K562 (cell line): ENCODE measurements around the gene TBC1D2B. TPM values are rescaled to one million over a fixed set of nuclear protein-coding genes. Genes with fewer than 3 reads are reported as not detected.

Source experiments
- ATAC-seq: fragments of 200-7000 bp; cut with Tn5 transposase; 3 replicates; pipeline ENCODE4 v1.9.1; 2020; ENCODE audit warnings: moderate library complexity
- BruUV-seq: library from RNA; stranded (reverse); fragments of 400-500 nt; replicated peaks from 2 replicates; lab custom pipeline; 2021; lab: Mats Ljungman, UMichigan
- CTCF ChIA-PET: fragments of 300-600 bp; formaldehyde crosslinking; extraction: SDS; loops from one replicate; lab custom pipeline; 2021; ENCODE audit warnings: low intra/inter-chr PET ratio; lab: Yijun Ruan, JAX
- POLR2A ChIA-PET: fragments of 300-600, 350-650 bp; sonication (Branson Sonifier 250); formaldehyde crosslinking; extraction: SDS; loops from one replicate; lab custom pipeline; 2021; ENCODE audit warnings: antibody characterized with exemption, inconsistent platforms; lab: Yijun Ruan, JAX
- DNase-seq, 4 experiments: peaks; one replicate each; pipeline versions ENCODE4 v3.0.0 to v3.0.0-alpha.2; 2011 to 2018; ENCODE audit warnings: low spot score in 3 of 4, mixed read lengths in 3 of 4; ENCODE audit errors: extremely low read depth in 1 of 4
- FAIRE-seq: peaks from 2 replicates; lab custom pipeline; 2011; peaks lifted over from hg19 to GRCh38; lab: Jason Lieb, UNC
- H2AFZ ChIP-seq: 2 replicates; pipeline ENCODE4 v1.6.0; 2011; ENCODE audit warnings: low read depth, low read length, control low read depth, inconsistent platforms
- H3K27ac ChIP-seq: fragments of 200-600 bp; 3 replicates; pipeline ENCODE4 v1.8.0; 2011; ENCODE audit warnings: low read depth, mild to moderate bottlenecking, control low read depth, inconsistent platforms, low read length, moderate library complexity, mixed read lengths; ENCODE audit errors: extremely low read depth
- H3K27me3 ChIP-seq, 2 experiments: fragments of 300-600 bp in 1 of 2; 2 replicates in 1 of 2; 3 replicates in 1 of 2; pipeline versions ENCODE4 v1.6.0 to v1.8.0; 2011; ENCODE audit warnings: inconsistent platforms in 2 of 2, low read length in 2 of 2, mild to moderate bottlenecking in 1 of 2, mixed read lengths in 1 of 2, moderate library complexity in 1 of 2; ENCODE audit not compliant: control insufficient read depth in 2 of 2, insufficient read depth in 2 of 2
- H3K36me3 ChIP-seq: fragments of 300-600 bp; 3 replicates; pipeline ENCODE4 v1.8.0; 2011; ENCODE audit warnings: mild to moderate bottlenecking, low read length, inconsistent platforms; ENCODE audit not compliant: control insufficient read depth, insufficient read depth
- H3K4me1 ChIP-seq, 2 experiments: fragments of 200-600 bp in 1 of 2; replicated peaks in 1 of 2; 2 replicates in 1 of 2; 3 replicates in 1 of 2; pipeline versions ENCODE4 v1.5.1 to v1.8.0; 2011; ENCODE audit warnings: inconsistent platforms in 2 of 2, low read length in 2 of 2, mild to moderate bottlenecking in 1 of 2, mixed read lengths in 1 of 2, moderate library complexity in 1 of 2; ENCODE audit not compliant: control insufficient read depth in 2 of 2, insufficient read depth in 2 of 2
- H3K4me2 ChIP-seq: 2 replicates; pipeline ENCODE4 v1.6.1; 2011; ENCODE audit warnings: low read length, control low read depth, inconsistent platforms, mixed read lengths; ENCODE audit not compliant: insufficient read depth
- H3K4me3 ChIP-seq: fragments of 200-600 bp; sonication (generic), shearing (Covaris generic); 2 replicates; pipeline ENCODE4 v1.5.1; 2016; ENCODE audit warnings: control low read depth, inconsistent platforms
- H3K79me2 ChIP-seq: fragments of 200-600 bp; 3 replicates; pipeline ENCODE4 v1.8.0; 2011; ENCODE audit warnings: low read length, inconsistent platforms; ENCODE audit not compliant: control insufficient read depth, insufficient read depth
- H3K9ac ChIP-seq, 2 experiments: 2 replicates each; pipeline versions ENCODE4 v1.6.0 to v1.6.1; 2011; ENCODE audit warnings: low read depth in 2 of 2, low read length in 2 of 2, control low read depth in 1 of 2, inconsistent platforms in 1 of 2, mild to moderate bottlenecking in 1 of 2, mixed read lengths in 1 of 2; ENCODE audit not compliant: insufficient read depth in 1 of 2
- H3K9me1 ChIP-seq: one replicate; pipeline ENCODE4 v1.6.0; 2011; ENCODE audit warnings: inconsistent platforms, mild to moderate bottlenecking, low read length, moderate library complexity; ENCODE audit not compliant: control insufficient read depth, insufficient read depth
- H3K9me3 ChIP-seq: replicated peaks from 2 replicates; pipeline ENCODE4 v1.5.1; 2011; ENCODE audit warnings: low read depth, low read length, inconsistent platforms; ENCODE audit not compliant: control insufficient read depth, insufficient read depth
- H4K20me1 ChIP-seq: replicated peaks from 2 replicates; pipeline ENCODE4 v1.6.1; 2011; ENCODE audit warnings: low read length, inconsistent platforms, mixed read lengths; ENCODE audit not compliant: control insufficient read depth, insufficient read depth
- C11orf30 ChIP-seq: fragments of 450-650 bp; IDR thresholded peaks from 2 replicates; pipeline ENCODE4 v1.6.1; 2016; ENCODE audit warnings: low read depth, mild to moderate bottlenecking
- RBM22 ChIP-seq: fragments of 200-400 bp; formaldehyde crosslinking; IDR thresholded peaks from 2 replicates; pipeline ENCODE4 v1.6.1; 2018; ENCODE audit warnings: low read length, low read depth; ENCODE audit not compliant: poor library complexity, severe bottlenecking
- ZNF316 ChIP-seq: fragments of 450-650 bp; IDR thresholded peaks from 2 replicates; pipeline ENCODE4 v1.6.1; 2016
- WGBS: fragments of 100-300 bp; shearing (Covaris generic); methylation state at CpG from one replicate; pipeline ENCODE4 v1.1.6; 2016; ENCODE audit warnings: low coverage, mixed read lengths; ENCODE audit not compliant: insufficient coverage; ENCODE audit errors: missing lambda C conversion rate; 5-methylcytosine and 5-hydroxymethylcytosine counted together
- in situ Hi-C: fragments of 300-500 bp; cut with MboI; formaldehyde crosslinking; loops from 4 replicates; pipeline ENCODE4 v1.15.0; 2018; ENCODE audit warnings: inconsistent platforms, mixed read lengths
- intact Hi-C: fragments of 100-400 bp; cut with micrococcal nuclease; formaldehyde crosslinking; loops from 2 replicates; pipeline ENCODE4 v1.14.2; 2022
- polyA plus RNA-seq, 8 experiments: library from polyadenylated mRNA; depleted of rRNA in 4 of 8; stranded (reverse) in 5 of 8; unstranded in 3 of 8; fragments of >200 nt; fragmentation: Nextera tagmentation in 2 of 8; fragmentation: Illumina TruSeq in 1 of 8; extraction: Ambion mirVana in 2 of 8; extraction: Trizol in 1 of 8; gene quantifications; 2 replicates each; pipeline versions ENCODE4 v1.2.1 to v1.2.3, GENCODE V29; 2011 to 2014; ENCODE audit warnings: inconsistent platforms in 1 of 8, missing spikeins in 1 of 8
- total RNA-seq, 7 experiments: library from RNA; depleted of rRNA in 6 of 7; stranded (reverse); fragments of >200 nt in 6 of 7; fragmentation: Illumina TruSeq in 2 of 7; extraction: Trizol in 2 of 7; gene quantifications; 2 replicates each; pipeline versions ENCODE4 v1.2.1 to v1.2.3, GENCODE V29; 2011 to 2021; ENCODE audit warnings: low replicate concordance in 1 of 7

TBC1D2B gene
- total and polyA plus RNA-seq, 9 of the 15 experiments (the other 6 are each of a cell fraction or from before 2014, with no cell fraction given) = 0.15 to 16.3 (median 8.9) TPM

- no peak overlapping the region for H3K4me2 ChIP-seq
- in situ Hi-C loops (no loop called here), intact Hi-C loops (no loop called here)
- H3K4me1 ChIP-seq = peaks cover 0 to 38% of the 10 kb centered on the region in 2 experiments; a peak in 4 of 5 replicates
- CTCF ChIA-PET = no interaction called here
- no peak overlapping the region for H3K27ac ChIP-seq
- no peak for ATAC-seq
- 50% methylated on average over 7 of the region's 7 CpGs for WGBS
- no peak overlapping the region for H3K4me3 ChIP-seq
- TF ChIP-seq RBM22 = no peak
- TF ChIP-seq ZNF316 = peak; percentile 31; the same call in 1 of the 2 replicates
- peak; percentile 19; the same call in 1 of the 2 replicates for TF ChIP-seq C11orf30
- H3K27me3 ChIP-seq = no peaks in the 10 kb centered on the region
- no peaks in the 10 kb centered on the region for H3K9me1 ChIP-seq
- H2AFZ ChIP-seq = no peak overlapping the region
- no peak overlapping the region for H3K9ac ChIP-seq
- H3K9me3 ChIP-seq = no peaks in the 10 kb centered on the region
- POLR2A ChIA-PET = interaction anchor here (0.7 to 1.0 kb wide), 2 partner anchors 7 to 9 kb away, joined by 3 to 4 read pairs; no protein-coding TSS in a partner anchor
- BruUV-seq = no TSS peak
- H3K79me2 ChIP-seq = peaks cover 22% of the 10 kb centered on the region; the same call in 2 of the 3 replicates
- DNase-seq = no peak
- no peaks in the 10 kb centered on the region for H3K36me3 ChIP-seq
- no peak for FAIRE-seq
- peaks cover 8% of the 10 kb centered on the region for H4K20me1 ChIP-seq
Measured at GRCh38 chr15:78065973-78066946, 11.3 kb downstream of the TBC1D2B start.
